Ectodermal cell (in vitro differentiated cells): ENCODE results near the gene VAT1L.

Experiments
- H3K27ac ChIP-seq: 2 replicates; pipeline ENCODE4 v1.7.0; 2013; ENCODE audit warnings: mild to moderate bottlenecking, low read depth, low read length; ENCODE audit not compliant: insufficient read depth, poor library complexity, severe bottlenecking
- H3K27me3 ChIP-seq: 2 replicates; pipeline ENCODE4 v1.7.0; 2013; ENCODE audit warnings: mild to moderate bottlenecking, low read length; ENCODE audit not compliant: insufficient read depth, control insufficient read depth, poor library complexity, severe bottlenecking
- H3K36me3 ChIP-seq: one replicate; pipeline ENCODE4 v1.7.0; 2013; ENCODE audit warnings: low read length; ENCODE audit not compliant: control insufficient read depth, insufficient read depth
- H3K4me1 ChIP-seq: one replicate; pipeline ENCODE4 v1.7.0; 2013; ENCODE audit warnings: low read length; ENCODE audit not compliant: control insufficient read depth, insufficient read depth
- H3K4me3 ChIP-seq: 2 replicates; pipeline ENCODE4 v1.7.0; 2013; ENCODE audit warnings: low read depth, low read length, control low read depth; ENCODE audit not compliant: insufficient read depth
- H3K9me3 ChIP-seq: 2 replicates; pipeline ENCODE4 v1.7.0; 2013; ENCODE audit warnings: mild to moderate bottlenecking, low read length, moderate library complexity; ENCODE audit not compliant: control insufficient read depth
- WGBS, 2 experiments: methylation state at CpG; one replicate each; pipeline ENCODE4 v1.1.7; 2013; ENCODE audit warnings: missing lambda C conversion rate in 2 of 2; 5-methylcytosine and 5-hydroxymethylcytosine counted together

VAT1L gene

DNA sequence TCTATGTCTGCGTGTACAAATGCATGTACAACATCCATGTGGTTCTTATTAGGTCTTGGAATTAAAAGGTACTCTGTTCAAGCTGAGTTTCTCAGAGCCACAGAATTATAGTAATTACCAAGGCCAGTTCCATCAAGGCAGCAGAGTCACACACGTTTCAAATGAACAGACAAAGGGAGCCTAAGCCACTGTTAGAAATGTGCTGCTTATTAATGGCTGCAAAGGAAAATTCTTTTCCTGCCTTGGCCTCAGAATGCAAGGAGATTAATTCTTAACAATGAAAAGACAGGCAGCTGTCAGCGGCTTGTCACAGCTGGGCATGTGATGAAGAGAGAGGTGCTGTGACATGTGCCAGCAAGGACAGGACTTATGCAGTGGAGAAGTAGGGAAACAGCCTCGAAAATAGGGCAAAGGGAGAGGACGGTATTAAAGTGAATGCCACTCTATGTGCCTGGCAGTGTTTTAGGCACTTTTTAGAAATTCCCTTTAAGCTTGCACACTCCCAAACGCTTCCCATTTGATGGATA lies 133.9 kb downstream of the VAT1L start:
- 76 to 81% methylated on average over 6 of the region's 6 CpGs for WGBS, 2 experiments
- Histone ChIP-seq H3K9me3 (no peaks in the 10 kb centered on the region), H3K27me3 (no peaks in the 10 kb centered on the region), H3K4me1 (peaks cover 16% of the 10 kb centered on the region), H3K4me3 (no peak overlapping the region), H3K36me3 (no peaks in the 10 kb centered on the region), H3K27ac (no peak overlapping the region)

DNA sequence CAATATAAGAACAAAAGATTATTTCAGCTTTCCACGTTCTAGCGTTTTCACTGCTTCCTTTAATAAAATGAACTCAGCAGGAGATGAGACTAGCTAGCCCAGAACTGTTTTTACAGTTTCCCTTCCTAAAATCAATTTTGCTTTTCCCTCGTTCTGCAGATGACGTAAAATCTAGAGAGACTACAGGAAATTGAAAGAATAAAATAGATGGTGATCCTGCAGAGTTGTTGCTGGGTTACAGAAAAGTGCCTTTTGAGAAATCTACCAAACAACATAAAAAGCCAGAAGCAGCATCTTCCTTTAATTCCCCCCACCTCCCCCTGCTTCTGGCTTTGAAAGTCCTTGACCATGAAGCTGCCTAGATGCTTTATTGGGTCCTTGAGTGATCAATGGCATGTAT lies 137.2 kb downstream of the VAT1L start:
- Histone ChIP-seq H3K27ac (no peak overlapping the region), H3K36me3 (no peaks in the 10 kb centered on the region), H3K4me1 (peaks cover 9% of the 10 kb centered on the region), H3K27me3 (no peaks in the 10 kb centered on the region), H3K9me3 (no peaks in the 10 kb centered on the region), H3K4me3 (no peak overlapping the region)
- 93 to 96% methylated on average over 3 to 4 of the region's 4 CpGs for WGBS, 2 experiments

DNA sequence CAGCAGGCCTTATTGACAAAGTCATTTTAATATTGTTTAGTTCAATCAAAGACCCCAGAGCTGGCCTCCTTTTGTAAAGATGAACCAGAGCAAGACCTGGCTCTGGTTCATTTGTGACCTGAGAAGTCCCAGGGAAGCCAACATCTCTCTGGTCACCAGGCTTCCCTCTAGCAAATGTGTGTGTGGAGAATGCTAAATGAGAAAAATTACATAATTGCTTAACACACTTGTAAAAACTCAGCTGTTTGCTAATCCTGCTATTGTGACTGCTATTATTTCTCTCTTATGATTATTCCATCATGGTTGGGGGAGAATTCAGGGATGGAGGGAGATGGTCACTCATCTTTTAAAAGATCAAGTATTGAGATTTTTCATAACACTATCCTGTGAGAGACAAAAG lies 139.7 kb downstream of the VAT1L start:
- no peak overlapping the region for H3K4me3 ChIP-seq
- no peaks in the 10 kb centered on the region for H3K36me3 ChIP-seq
- H3K4me1 ChIP-seq: peaks cover 6% of the 10 kb centered on the region
- no peaks in the 10 kb centered on the region for H3K9me3 ChIP-seq
- no peak overlapping the region for H3K27ac ChIP-seq
- no peaks in the 10 kb centered on the region for H3K27me3 ChIP-seq

DNA sequence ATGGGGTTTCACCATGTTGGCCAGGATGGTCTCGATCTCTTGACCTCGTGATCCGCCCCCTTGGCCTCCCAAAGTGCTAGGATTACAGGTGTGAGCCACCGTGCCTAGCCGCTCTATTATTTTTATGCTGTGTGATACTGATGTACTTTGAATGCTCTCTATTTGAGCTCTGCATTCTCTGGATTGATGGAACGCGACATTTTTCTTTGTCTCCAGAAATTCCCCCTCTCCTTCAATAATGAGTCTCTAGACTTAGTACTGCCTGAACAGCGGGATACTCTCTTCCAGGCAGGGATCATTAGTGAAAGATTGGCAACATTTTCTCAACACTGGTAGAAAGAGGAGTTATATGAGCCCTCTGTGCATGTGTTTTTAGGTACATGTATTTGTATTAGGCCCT lies 140.6 kb downstream of the VAT1L start:
- H3K27me3 ChIP-seq: no peaks in the 10 kb centered on the region
- H3K4me3 ChIP-seq: no peak overlapping the region
- 89 to 94% methylated on average over 8 of the region's 8 CpGs for WGBS, 2 experiments
- H3K27ac ChIP-seq: no peak overlapping the region
- no peaks in the 10 kb centered on the region for H3K9me3 ChIP-seq
- no peaks in the 10 kb centered on the region for H3K4me1 ChIP-seq
- H3K36me3 ChIP-seq: no peaks in the 10 kb centered on the region

DNA sequence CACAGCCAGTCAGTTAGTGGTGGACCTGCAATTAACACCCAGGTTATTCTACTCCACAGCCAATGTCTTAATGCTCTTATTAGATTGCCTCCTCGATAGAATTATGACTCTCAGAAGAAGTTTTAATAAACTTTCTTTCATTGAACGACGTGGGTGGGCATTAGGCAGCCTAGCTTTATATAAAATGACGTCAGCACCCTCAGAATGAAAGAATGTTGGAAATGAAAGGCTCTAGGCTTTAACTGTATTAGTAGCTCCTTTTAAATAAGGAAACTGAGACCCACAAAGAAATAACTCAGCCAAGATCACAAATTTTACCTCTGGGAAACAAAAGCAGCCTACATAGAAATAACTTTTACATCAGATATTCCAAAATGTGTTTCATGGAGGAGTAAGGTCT lies 142.7 kb downstream of the VAT1L start:
- WGBS, 2 experiments: 92 to 95% methylated on average over 4 of the region's 4 CpGs
- no peaks in the 10 kb centered on the region for H3K27me3 ChIP-seq
- H3K9me3 ChIP-seq: no peaks in the 10 kb centered on the region
- no peaks in the 10 kb centered on the region for H3K4me1 ChIP-seq
- no peak overlapping the region for H3K27ac ChIP-seq
- no peaks in the 10 kb centered on the region for H3K36me3 ChIP-seq
- no peak overlapping the region for H3K4me3 ChIP-seq

DNA sequence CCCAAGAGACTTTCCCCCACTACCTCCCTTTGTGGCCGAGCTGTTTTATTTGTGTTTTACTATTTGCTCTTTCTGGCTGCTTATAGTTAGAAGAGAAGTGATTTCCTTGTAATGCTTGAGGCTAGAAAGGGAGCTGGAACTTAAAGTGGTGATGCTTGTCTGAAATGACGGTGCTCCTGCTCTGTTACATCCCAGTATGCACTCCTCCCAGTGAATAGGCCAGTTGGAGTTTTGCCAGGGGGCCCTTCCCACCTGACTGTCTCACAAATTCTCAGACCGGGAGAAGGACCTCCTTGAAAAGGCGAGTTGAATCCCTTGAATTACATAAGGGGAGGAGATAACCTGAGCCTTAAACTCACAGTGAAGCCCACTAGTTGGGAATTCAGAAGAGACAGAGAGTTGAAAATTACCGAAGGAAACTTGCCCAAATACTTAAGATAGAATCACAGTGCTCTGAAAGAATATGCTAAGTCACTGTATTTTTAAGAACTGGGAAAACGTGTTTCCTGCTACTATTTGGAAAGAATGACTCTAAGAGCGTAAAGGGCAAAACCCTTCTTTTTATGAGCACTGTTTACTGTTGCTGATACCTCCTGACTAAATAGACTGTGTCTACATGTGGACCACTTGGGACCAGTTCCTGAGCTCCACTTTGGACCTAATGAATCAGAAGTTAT lies 149.2 kb downstream of the VAT1L start:
- Histone ChIP-seq H3K27me3 (no peaks in the 10 kb centered on the region), H3K4me1 (peaks cover 4% of the 10 kb centered on the region), H3K27ac (no peak overlapping the region), H3K9me3 (no peaks in the 10 kb centered on the region), H3K4me3 (no peak overlapping the region), H3K36me3 (peaks cover 6% of the 10 kb centered on the region)
- 87 to 89% methylated on average over 6 to 7 of the region's 7 CpGs for WGBS, 2 experiments

DNA sequence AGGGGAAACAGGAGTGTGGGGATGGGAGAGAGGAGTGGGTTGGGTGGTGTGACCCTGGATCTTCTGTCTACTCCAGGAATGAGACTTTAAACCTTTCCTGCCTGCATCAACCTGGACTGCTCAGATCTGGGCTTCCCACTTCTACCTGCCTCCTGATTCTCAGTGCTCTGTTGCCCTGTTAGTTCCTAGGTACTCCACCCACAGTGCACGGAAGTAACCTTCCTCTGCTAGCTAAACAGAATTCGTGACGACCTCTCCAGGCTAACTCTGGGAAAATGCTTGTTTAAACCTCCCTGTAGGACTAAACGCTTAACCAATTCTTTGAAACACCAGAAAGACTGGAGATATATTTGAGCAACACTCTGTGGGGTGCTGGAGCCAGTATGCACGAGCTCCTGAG lies 150.5 kb downstream of the VAT1L start:
- no peaks in the 10 kb centered on the region for H3K27me3 ChIP-seq
- 80 to 87% methylated on average over 5 of the region's 5 CpGs for WGBS, 2 experiments

DNA sequence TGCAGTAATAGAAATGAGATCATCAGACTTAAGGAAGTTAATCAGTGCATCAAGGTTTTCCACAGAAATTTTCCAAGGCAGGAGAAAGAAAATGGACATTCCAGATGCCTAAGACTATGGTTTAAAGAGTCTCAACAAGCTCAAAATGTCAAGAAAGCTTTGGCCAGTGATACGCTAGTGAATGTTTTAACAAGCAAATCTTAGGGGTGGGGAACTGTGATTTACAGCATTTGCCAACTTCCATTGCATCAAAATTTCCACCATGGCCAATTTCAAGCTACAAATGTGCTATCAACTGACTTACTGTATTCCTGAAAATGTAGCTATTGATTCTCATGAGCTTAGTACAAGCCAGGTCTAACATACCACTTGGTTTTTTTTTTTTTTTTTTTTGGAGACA lies 151.6 kb downstream of the VAT1L start:
- H3K9me3 ChIP-seq: no peaks in the 10 kb centered on the region
- peaks cover 4% of the 10 kb centered on the region for H3K4me1 ChIP-seq
- 97 to 100% methylated on average over 1 of the region's 1 CpG for WGBS, 2 experiments
- H3K4me3 ChIP-seq: no peak overlapping the region
- H3K36me3 ChIP-seq: peaks cover 6% of the 10 kb centered on the region
- no peak overlapping the region for H3K27ac ChIP-seq
- no peaks in the 10 kb centered on the region for H3K27me3 ChIP-seq

More for the DNA sequence above, 150.5 kb downstream of the VAT1L start:
- Histone ChIP-seq H3K27ac (no peak overlapping the region), H3K36me3 (peaks cover 6% of the 10 kb centered on the region), H3K4me3 (no peak overlapping the region), H3K9me3 (no peaks in the 10 kb centered on the region), H3K4me1 (peaks cover 4% of the 10 kb centered on the region)

DNA sequence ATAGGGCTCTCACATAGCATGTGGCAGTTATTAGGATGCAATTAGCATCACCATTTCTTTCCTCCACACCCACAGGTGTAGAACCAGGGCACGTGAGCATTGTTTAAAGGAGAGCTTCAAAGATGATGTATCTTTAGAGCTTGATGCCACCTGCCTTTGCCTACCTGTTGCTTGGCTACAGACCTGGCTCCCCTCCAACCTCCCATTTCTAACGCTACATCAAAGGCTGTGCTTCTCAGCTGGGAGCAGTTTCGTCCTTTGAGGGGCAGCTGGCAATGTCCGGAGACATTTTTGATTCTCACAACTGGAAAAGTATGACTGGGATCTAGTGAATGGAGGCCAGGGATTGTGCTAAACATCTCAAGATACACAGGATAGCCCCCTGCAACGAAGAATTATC lies 155.4 kb downstream of the VAT1L start:
- WGBS, 2 experiments: 94% methylated on average over 5 of the region's 5 CpGs
- Histone ChIP-seq H3K27ac (no peak overlapping the region), H3K27me3 (no peaks in the 10 kb centered on the region), H3K4me3 (no peak overlapping the region), H3K36me3 (no peaks in the 10 kb centered on the region), H3K4me1 (peaks cover 10% of the 10 kb centered on the region), H3K9me3 (no peaks in the 10 kb centered on the region)

DNA sequence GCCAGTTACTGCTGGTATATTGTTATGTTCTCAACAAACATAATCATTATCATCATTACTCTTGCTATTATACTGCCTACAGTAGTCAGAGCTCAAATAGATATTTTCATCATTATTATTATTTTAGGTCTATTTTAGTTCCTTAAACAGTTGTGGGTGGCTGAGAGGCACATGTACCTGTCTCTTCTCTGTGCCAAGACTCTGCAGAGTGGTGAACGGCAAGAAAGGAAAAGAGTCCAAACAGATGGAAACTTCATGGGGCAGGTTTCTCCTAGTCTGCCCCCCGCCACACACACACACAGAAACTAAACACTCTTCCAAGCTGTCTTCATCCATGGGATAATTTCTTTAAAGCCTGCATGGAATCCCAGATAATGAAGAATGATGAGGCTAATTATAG lies 156.3 kb downstream of the VAT1L start:
- H3K27ac ChIP-seq: no peak overlapping the region
- no peaks in the 10 kb centered on the region for H3K9me3 ChIP-seq
- no peak overlapping the region for H3K4me3 ChIP-seq
- H3K4me1 ChIP-seq: peaks cover 7% of the 10 kb centered on the region
- H3K27me3 ChIP-seq: no peaks in the 10 kb centered on the region
- 94 to 100% methylated on average over 1 to 2 of the region's 2 CpGs for WGBS, 2 experiments
- no peaks in the 10 kb centered on the region for H3K36me3 ChIP-seq
